Measurements from ENCODE around the gene BTBD16.

The BTBD16 gene

DNA sequence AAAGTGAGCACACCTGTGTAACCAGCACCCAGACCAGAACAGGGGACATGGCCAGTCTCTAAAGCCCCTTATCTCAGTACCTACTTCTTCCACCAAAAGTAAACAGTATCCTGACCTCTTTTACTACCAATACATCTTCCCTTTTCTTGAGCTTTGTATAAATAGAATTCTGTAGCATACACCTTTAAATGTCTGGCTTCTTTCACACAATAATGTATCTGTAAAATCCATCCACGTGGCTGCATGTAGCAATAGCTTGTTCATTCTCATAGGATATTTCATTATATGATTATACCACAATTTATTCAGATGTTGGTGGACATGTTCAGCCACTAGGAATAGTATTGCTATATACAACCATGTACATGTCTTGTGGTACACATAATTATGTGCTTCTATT lies 40.6 kb downstream of the BTBD16 start:
- DNase-seq (ENCODE audit: low read depth, low spot score), result no peak

DNA sequence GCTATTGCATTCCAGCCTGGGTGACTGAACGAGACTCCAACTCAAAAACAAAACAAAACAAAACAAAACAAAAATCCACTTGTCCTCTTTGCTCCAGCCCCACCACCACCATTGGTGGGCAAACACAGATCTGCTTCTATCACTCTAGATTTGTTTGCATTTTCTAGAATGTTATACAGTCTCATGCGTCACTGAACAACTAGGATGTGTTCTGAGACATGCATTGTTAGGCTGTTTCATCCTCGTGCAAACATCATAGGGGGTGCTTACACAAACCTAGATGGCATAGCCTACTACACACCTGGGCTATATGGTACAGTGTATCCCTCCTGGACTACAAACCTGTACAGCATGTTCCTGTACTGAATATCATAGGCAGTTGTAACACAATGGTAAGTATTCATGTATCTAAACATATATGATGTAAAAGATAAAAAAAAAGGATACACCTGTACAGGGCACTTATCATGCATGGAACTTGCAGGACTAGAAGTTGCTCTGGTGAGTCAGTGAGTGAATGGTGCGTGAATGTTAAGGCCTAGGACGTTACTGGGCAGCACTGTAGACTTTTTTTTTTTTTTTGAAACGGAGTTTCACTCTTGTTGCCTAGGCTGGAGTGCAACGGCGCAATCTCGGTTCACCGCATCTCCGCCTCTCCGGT lies 45.3 kb downstream of the BTBD16 start:
- no peak for DNase-seq (ENCODE audit: low read depth, low spot score)

DNA sequence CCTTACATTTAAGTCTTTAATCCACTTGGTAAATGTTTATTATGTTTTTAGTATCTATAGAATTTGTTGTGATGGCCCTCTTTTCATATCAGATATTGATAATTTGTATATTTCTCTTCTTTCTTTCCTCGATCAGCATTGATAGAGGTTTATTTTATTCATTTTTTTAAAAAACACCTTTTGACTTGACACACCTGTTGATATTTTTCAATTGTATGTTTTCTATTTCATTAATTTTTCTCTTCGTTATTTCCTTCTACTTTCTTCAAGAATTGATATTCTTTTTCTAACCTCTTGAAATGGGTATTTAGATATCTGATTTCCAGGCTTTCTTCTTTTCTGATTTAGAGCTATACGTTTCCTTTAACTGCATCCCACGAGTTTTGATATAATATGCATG lies 50.9 kb downstream of the BTBD16 start:
- no peak for DNase-seq (ENCODE audit: low read depth, low spot score)

DNA sequence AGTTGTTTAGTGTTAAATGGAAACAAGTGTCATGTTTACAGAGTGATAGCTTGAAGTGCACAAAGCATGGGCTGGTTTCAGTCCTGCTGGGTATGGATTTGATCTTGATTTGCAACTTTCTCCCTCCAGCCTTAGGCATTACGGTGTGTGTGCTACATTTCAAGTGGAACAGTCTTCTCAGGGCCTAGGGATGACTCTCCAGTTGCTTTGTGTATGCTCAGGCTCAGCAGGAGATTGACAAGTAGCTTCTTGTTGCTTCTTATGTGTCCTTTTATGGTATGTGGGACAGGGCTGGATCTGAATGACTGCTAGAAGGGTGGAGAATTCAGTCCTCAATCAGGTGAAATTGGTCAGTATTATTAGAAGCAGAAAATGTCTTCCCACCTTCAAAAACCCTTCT lies 52.1 kb downstream of the BTBD16 start:
- no peak for DNase-seq (ENCODE audit: low read depth, low spot score)

DNA sequence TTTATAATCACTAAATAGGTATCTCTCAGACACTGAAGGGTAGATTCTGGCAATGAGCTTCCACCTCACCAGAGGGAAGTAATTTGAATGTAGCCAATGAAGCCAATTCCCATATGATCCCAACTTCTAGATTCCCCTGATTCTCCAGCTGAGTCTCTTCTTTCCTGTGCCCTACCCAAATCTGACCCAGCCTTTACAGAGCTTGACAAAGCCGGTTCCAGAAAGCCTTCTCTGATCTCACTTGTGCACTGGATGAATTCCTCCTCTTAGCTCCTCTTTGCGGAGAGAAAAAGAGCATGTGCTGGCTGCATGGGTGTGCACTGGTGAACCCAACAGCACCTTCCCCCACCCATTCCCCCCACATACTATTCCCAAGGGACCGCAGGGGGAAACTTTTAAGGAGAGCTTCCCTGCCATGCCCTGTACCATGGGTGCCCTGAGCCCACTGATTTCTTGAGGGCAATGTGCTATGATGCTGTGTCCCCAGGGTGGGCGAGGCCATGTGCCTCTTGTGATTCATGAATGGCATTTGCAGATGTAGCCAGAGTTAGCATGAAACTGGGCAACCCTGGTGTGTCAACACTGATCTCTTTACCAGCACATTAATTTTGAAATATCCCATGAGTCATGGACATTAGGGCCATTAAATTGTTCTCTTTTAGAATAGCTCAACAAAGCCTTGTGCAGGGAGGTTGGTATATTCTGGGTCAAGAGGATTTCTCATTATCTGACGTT lies 53.0 kb downstream of the BTBD16 start:
- no peak for DNase-seq (ENCODE audit: low read depth, low spot score)

DNA sequence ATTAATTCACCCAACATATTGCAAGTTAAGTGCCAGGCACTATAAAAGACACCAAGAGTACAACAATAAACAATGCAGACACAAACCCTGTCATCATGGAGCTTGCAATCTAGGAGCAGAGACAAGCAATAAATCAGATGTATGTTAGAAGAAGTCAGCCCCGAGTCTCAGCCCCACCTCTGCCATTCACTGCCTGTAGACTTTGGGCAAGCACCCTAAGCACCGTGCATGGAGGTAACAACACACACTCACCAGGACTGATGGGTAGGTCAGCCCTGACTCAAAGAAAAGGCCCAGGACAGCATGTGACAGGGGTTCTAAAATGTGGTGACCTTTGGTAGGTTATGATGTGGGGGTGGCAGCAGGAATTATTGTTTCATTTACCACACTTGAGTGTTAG lies 54.1 kb downstream of the BTBD16 start:
- no peak for DNase-seq (ENCODE audit: low read depth, low spot score)

DNA sequence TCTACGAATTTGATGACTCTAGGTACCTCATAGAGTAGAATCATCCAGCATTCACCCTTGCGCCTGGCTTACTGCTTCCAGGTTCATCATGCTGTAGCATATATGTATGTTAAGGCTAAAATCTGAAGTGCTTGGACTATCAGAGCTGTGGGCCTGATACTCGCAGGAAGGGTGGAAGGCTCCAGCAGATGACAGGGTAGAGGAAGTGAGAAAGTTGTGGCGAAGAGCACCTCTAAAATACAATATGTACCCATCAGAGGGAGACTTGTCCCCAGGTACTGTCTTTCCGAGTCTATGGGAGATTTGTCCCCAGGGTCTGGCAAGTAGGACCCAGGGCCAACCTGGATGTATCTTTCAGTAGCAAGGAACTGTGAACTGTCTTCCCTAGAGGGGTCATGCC lies 55.3 kb downstream of the BTBD16 start:
- DNase-seq (ENCODE audit: low read depth, low spot score), result no peak

DNA sequence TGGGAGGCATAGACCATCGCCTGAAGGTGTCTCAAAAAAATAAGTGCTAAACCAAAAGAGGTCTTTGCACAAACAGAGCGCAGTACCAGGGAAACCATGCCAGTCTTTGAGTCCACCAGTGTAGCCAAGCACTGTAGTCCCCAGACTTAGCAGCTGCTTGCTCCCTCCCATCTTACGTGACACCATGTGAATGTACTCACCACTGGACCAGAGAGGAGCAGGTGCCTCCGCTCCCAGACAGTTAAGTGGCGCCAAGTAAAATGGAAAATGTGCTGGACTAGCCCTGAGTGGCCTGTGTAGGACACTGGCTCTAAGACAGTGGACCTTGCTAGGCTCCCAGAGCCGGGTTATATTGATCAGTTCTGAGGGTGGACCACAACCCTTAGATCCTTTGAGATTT lies 55.7 kb downstream of the BTBD16 start:
- DNase-seq (ENCODE audit: low read depth, low spot score), result no peak

DNA sequence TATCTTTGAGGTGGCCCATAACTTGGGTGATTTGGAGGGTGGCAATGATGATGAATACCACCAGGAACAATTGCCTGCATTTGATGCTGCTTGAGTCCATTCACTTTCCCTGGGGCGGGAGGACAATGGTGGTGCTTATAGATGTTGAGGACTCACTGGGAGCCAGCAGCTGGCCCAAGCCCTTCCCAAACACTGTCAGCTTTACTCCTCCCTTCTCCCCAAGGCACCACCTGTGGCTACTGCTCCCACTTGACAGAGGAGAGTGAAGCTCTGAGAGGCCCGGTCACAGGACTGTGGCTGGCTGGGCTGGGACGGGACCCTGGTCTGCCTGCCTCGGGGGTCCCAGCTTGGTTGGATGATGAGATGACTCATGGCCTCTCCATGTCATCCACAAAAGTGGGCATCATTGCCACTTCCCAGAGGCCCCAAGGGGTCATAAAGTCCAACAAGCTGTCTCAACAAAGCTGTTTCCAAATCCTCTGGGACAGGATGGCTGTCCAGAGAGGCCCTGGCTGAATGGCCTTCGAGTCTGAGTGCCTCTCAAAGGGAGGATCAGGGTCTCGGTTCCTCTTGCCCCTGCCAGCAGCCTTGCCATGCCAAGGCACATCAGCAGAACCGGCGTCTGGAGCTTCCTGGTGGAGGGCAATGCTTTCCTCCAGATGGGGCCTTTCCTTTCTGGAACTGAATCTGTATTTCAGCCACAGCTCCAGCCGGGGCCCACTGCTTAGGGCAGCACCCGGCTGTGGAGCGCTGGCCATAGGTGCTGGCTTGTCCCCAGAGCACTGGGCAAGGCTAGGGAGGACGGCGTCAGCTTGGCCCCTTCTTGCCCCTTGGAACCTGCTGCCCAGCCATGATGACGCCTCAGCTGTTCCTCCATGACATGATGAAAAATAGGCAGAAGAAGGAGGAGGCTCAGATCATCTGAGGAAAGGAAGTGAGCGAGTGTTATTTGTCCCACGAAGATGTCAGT lies 56.4 kb downstream of the BTBD16 start:
- no peak for DNase-seq (ENCODE audit: low read depth, low spot score)

DNA sequence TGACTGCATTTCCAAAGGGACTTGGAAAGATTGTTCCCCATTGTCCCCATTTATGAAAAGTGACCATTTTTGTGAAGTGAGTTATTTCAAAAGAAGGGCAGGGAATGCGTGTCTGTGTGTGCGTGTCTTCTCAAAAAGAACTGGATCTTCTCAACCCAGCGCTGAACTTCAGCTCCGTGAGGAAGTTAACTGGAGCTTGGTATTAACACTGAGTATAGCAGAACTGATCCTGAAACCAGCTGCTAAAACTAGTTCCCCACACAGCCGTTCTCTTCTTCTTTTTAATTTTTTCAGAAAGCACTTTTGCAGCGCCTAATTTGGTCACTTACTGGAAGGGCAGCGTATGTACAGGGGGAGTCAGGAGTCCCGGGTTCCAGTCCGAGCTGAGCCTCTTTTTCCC lies 57.6 kb downstream of the BTBD16 start:
- DNase-seq (ENCODE audit: low read depth, low spot score), result no peak

DNA sequence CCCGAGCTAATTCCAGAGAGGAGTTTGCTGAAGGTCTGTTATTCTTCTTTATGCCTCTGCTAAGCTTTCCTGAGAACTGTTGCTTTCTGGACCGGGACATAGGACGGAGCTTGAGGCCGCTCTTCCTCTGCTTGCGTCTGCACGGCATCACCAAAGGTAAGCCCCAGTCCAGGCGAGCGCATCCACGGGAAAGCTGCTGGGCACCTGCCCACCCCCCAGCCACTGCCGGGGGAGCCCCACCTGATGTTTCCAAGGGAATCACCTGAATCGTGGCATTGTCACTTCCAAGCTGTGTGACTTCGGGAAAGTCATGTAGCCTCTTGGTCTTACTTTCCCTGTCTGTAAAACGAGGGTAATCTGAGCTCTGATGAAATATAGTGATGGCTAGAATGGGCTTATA lies 58.3 kb downstream of the BTBD16 start:
- DNase-seq (ENCODE audit: low read depth, low spot score), result no peak

DNA sequence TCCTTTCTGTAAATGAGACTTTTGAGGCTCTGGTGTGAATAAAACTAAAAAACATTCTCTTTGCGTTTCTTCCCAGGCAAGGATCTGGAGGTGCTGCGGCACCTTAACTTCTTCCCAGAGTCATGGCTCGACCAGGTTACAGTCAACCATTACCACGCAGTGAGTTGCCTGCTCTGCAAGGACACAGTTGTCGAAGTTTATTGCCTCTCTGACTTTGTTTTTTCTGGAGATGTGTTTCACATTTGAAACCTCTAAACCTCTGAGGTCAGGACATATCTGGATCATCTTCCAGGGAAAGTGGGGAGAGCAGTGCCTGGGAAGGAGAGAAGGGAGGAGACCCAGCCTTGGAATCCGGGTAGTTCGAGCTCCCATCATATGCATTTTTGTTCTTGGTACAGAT lies 60.0 kb downstream of the BTBD16 start:
- DNase-seq (ENCODE audit: low read depth, low spot score), result no peak

DNA sequence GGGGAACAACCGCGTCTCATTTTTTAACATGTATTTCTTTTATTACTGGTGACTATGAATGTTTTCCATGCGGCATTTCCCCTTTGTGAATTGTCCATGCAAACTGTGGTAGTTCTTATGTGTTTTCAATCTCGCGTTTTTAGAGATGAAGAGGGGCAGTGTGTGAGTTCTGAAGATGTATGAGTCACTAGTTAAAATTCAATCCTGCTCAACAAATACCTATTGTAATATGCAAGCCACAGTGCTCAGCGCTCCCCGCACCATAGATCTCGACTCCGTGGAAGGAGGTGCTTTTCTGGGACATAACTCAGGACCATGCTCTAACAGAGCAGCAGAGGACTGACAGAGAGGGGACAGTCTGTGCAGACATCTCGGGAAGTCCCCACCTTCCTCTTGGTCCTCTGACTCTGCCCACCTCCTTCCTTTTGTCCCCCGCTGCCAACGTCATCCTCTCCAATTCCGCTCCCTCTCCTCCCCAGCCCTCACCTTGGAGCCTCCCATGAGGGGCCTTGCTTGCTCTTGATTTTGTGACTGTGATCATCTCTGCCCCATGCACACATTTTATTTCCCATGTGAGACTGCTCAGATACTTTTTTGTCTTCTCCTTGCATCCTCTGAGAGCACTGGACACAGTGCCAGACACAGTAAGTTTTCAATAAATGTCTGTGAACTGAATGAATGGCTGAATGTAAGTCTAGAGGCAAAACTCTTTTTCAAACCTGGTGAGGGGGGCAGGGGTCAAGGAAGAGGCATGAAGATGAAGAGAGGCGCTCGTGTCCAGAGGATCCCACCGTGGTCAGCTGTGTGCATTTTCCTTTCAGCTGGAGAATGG lies 60.7 kb downstream of the BTBD16 start:
- no peak for DNase-seq (ENCODE audit: low read depth, low spot score)

DNA sequence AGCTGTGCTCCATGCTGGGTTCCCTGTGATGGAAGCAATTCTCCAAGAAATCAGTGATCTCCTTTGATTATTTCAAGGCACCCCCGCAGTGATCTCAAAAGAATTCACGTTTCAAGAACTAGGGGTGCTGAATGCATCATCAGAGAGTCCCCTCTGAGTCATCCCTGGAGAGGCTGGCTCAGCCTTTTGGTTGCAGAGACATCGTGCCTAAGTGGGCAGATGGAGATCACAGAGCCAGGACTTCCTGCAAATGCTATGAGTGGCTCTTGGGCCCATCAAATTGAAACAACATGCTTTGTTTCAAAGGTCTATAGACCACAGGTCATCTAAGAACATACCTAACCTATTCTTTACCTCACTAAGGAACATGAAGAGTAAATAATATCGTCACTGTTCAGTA lies 61.9 kb downstream of the BTBD16 start:
- no peak for DNase-seq (ENCODE audit: low read depth, low spot score)

DNA sequence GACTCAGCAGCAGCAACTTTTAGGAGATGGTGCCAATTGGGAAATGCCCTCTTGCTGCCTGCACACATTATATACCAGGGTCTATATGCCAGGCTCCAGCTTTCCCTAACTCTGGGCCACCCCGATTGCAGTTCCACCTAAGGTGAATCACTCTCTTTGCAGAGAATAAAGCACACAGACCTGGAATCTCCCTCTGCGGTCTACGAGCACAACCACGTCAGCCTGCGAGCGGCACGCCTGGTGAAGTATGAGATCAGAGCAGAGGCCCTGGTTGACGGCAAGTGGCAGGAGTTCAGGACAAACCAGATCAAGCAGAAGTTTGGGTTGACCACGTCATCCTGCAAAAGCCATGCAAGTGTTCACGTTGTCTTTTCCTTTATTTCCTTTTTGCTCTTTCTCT lies 65.2 kb downstream of the BTBD16 start:
- DNase-seq (ENCODE audit: low read depth, low spot score), result no peak

DNA sequence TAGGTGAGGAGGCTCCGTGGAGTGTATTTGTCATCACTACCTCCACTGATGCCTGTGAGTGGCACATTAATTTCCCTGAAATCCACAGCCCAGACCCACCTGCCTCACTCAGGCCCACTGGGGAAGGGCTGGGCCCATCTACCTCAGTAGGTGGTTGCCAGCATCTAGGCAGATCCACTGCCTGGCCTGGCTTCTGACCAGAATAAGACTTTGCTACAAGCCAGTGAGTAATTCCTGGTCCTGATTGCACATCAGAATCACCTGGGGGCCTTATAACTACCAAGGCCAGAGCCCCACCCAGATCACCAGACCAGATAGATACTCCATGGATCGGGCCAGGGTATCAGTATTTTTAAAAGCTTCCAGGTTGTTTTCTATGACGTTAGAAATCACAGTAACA lies 65.9 kb downstream of the BTBD16 start:
- no peak for DNase-seq (ENCODE audit: low read depth, low spot score)

DNA sequence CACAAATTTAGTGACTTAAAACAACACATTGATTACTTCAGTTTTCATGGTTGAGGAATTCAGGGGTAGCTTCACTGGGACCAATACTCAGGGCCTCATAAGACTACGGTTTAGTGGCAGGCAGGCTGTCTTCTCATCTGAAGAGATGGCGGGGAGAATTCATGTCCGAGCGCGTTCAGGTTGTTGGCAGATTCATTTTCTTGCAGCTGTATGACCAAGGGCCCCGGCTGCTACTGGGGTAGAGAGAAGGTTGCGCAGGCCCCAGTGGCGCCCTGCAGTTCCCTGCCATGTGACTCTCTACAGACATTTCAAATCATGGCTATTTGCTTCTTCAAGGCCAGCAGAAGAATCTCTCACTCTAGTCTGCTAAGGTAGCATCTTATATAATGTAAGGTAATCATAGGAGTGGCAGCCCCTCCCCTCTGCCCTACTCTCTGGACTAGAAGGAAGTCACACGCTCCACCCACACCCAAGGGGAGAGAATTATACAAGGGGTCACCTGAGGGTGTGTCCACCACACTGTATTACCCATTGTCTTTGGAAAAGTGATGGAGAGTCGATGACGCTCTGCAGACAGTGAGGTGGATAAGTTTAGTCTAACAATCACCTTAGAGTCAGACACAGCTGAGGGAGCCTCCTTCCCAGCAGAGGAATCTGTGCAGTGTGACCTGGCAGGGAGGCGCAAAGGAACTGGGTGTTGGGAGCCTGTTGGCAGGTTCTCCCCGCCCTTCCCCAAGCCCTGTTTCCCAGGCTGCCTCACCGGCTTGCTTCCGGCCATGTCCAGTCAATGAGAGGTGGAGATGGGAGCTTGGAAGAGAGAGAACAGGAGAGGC lies 67.7 kb downstream of the BTBD16 start:
- no peak for DNase-seq (ENCODE audit: low read depth, low spot score)

DNA sequence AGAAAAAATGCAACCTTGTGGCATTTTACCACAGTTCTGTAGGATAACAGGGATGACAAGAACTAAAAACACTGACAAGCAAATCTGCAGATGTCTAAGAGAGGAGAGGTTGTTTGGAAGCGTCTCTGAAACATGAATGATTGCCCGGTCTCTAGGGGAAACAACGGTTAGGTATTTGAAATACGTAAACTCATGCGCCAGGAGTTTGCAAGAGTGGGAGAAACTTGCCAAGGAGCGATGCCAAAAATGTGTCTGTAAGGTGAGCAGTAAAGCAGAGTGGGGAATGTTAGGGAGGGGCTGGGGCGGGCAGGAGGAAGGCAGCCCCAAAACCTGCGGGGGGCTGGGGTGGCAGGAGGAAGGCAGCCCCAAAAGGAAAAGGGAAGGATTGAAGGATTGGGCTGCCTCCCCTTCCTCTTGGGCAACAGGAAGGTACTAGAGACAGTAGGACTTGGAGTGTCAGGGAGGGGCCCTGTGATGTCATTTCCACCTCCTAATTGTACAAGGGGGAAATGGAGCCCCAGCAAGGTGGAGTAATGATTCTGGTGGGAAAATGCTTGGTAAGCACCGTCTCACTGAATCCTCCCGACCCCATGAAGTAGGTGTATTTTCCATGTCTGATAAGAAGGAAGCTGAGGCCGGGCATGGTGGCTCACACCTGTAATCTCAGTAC lies 70.2 kb downstream of the BTBD16 start:
- no peak for DNase-seq (ENCODE audit: low read depth, low spot score)

DNA sequence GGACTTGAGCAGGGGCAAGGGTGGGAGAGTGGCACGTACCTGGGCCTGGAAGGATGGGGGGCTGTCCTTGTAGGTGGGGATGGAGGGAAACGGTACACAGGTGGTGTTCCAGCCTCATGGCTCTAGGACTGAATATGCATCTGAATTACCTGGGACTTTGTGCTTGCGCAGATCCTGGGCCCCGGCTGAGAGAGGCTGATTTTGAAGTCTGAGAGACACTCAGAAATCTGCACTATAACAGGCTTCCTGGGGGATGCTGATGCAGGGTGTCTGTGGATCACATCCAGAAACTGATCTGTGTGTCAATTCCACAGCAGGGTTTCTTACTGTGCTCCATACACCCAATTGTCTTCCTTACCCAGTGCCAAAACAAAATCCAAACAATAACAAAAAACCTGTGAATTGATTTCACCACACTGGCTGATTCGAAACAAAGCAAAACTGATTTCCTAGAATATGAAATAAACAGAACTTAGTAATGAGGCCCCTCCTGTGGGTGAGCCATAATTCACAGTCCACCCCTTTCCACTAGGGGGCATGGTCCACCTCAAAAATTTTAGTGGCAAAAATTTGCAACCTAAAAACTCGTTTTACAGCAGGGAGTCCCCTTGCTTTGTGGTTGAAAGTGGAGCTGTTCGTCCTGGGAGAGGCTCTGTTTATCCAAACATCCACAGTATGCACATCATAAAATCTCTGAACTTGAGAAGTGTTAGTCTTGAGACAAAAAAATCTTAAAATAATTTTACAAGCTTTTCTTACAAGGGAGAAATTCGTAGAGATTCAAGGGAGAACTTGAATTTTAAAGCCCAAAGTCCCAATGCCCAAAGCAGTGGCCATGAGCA lies 71.4 kb downstream of the BTBD16 start:
- peak; percentile 50 for DNase-seq (ENCODE audit: low read depth, low spot score)
